Spleen (tissue), 7 donors: ENCODE data around the gene USP7.

Experiments used
- CTCF ChIP-seq, 11 experiments: fragments of 200-600 bp in 7 of 11; fragments of 450-650 bp in 4 of 11; sonication (generic) in 4 of 11; IDR thresholded peaks in 8 of 11; conservative IDR thresholded peaks in 3 of 11; 1 replicate in 7 of 11; 2 replicates in 4 of 11; pipeline versions ENCODE4 v1.4.0 to v1.8.0; 2016 to 2021; ENCODE audit warnings: antibody characterized with exemption in 11 of 11, inconsistent platforms in 4 of 11, mild to moderate bottlenecking in 1 of 11
- POLR2A ChIP-seq, 3 donors: fragments of 450-650 bp; IDR thresholded peaks; one replicate each; pipeline ENCODE4 v1.5.1; 2017; ENCODE audit warnings: antibody characterized with exemption in 3 of 3, mild to moderate bottlenecking in 1 of 3
- POLR2AphosphoS5 ChIP-seq, 3 donors: sonication (generic); formaldehyde crosslinking; IDR thresholded peaks; one replicate each; pipeline ENCODE4 v1.5.1; 2017; ENCODE audit warnings: antibody characterized with exemption in 3 of 3
- donor health status: DM: no; HTN: no; CAD: no; lungs with moderate emphysema.
- donor health status: DM: no; HTN: no; CAD: no.
- donor health status: DM: no; HTN: no; CAD: no.

GRCh38 chr16:8914098-8914497 lies 49.6 kb downstream of the USP7 start:
- TF ChIP-seq CTCF (IDR thresholded peaks at IDR 0.05 in 8 of 11, conservative IDR thresholded peaks at IDR 0.05 in 3 of 11) = no peak
- no peak for TF ChIP-seq POLR2AphosphoS5 (IDR thresholded peaks at IDR 0.05)
- TF ChIP-seq POLR2A (IDR thresholded peaks at IDR 0.05) = no peak
